Testis (tissue), 3 donors: ENCODE data around the gene AFM. TPM values are rescaled to one million over a fixed set of nuclear protein-coding genes. Genes with fewer than 3 reads are reported as not detected.

ENCODE experiments used
- DNase-seq: peaks from one replicate; pipeline ENCODE4 v3.0.0-alpha.2; 2019
- H3K27ac ChIP-seq, 2 donors: fragments of 200-600 bp; sonication (generic); one replicate each; pipeline ENCODE4 v1.5.1; 2019
- H3K27me3 ChIP-seq: fragments of 200-600 bp; sonication (generic); one replicate; pipeline ENCODE4 v1.5.1; 2019
- H3K36me3 ChIP-seq: fragments of 200-600 bp; sonication (generic); one replicate; pipeline ENCODE4 v1.5.1; 2017; ENCODE audit warnings: low read depth; ENCODE audit errors: missing control alignments
- H3K4me1 ChIP-seq: fragments of 200-600 bp; sonication (generic); one replicate; pipeline ENCODE4 v1.5.1; 2019
- H3K4me3 ChIP-seq, 2 donors: fragments of 200-600 bp; sonication (generic); one replicate each; pipeline ENCODE4 v1.5.1; 2017 to 2019
- H3K9me3 ChIP-seq: fragments of 200-600 bp; sonication (generic); one replicate; pipeline ENCODE4 v1.5.1; 2017
- CTCF ChIP-seq, 3 experiments: fragments of 450-650 bp in 2 of 3; fragments of 200-600 bp in 1 of 3; sonication (generic) in 1 of 3; IDR thresholded peaks; one replicate each; pipeline ENCODE4 v1.5.1; 2016 to 2019; ENCODE audit warnings: antibody characterized with exemption in 3 of 3, mild to moderate bottlenecking in 2 of 3, moderate library complexity in 1 of 3
- POLR2A ChIP-seq: fragments of 450-650 bp; IDR thresholded peaks from one replicate; pipeline ENCODE4 v1.6.1; 2017; ENCODE audit warnings: antibody characterized with exemption, mild to moderate bottlenecking, moderate library complexity
- WGBS, 2 donors: methylation state at CpG; one replicate each; pipeline ENCODE4 v1.1.5; 2018; 5-methylcytosine and 5-hydroxymethylcytosine counted together
- intact Hi-C: fragments of 100-400 bp; cut with DNase I; formaldehyde crosslinking; loops from one replicate; pipeline ENCODE4 v1.15.1; 2023; ENCODE audit warnings: low total_unique reads
- polyA plus RNA-seq: library from polyadenylated mRNA; stranded (reverse); fragments of 350-450 nt; fragmentation: Illumina TruSeq; extraction: RNeasy Lipid Tissue Mini Kit (QIAGEN cat#74804); gene quantifications from one replicate; pipeline ENCODE4 v1.2.3, GENCODE V29; 2014; ENCODE audit warnings: low read depth, low replicate concordance; ENCODE audit not compliant: insufficient read depth
- total RNA-seq, 2 donors: library from RNA; depleted of rRNA; stranded (reverse); fragments of >200 nt; gene quantifications; one replicate each; pipeline ENCODE4 v1.2.3, GENCODE V29; 2016

The AFM gene
- total and polyA plus RNA-seq, 3 donors from 2014 or later: 0.19 to 0.20 TPM; not detected in 1

- WGBS, 2 donors: 87 to 88% methylated on average over 2 of the region's 2 CpGs
- Histone ChIP-seq H3K27me3 (no peaks in the 10 kb centered on the region), H3K4me1 (no peaks in the 10 kb centered on the region), H3K4me3 (no peak overlapping the region), H3K36me3 (no peaks in the 10 kb centered on the region), H3K9me3 (no peaks in the 10 kb centered on the region), H3K27ac (no peak overlapping the region)
- TF ChIP-seq POLR2A: no peak
- TF ChIP-seq CTCF (IDR thresholded peaks at IDR 0.05): no peak
- intact Hi-C loops: no loop called here
- no peak for DNase-seq
Observed at GRCh38 chr4:73505567-73505966, 24.0 kb downstream of the AFM start.

DNA sequence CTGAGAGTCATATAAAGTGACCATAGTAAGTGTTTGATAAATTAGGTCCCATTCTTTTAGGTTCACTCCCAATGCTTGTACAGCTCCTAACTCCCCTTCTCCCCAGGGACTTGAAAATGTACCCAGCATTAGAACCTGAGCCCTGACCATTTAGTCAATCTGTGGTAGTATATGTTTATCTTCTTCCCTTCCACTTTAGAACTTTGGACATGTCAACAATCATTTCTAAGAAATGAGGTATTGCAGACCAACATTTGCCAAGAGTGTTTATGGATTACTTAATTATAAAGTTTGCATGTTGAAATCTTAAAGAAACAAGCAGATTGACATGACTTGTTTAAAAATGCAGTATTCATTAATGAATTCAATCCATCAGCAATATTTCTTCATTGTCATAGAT is 26.0 kb downstream of the AFM start:
- no peak overlapping the region for H3K4me3 ChIP-seq
- DNase-seq: no peak
- no peak overlapping the region for H3K27ac ChIP-seq
- no peaks in the 10 kb centered on the region for H3K4me1 ChIP-seq
- TF ChIP-seq CTCF (IDR thresholded peaks at IDR 0.05): no peak
- no peak for TF ChIP-seq POLR2A
- no peaks in the 10 kb centered on the region for H3K27me3 ChIP-seq
- no peaks in the 10 kb centered on the region for H3K36me3 ChIP-seq
- H3K9me3 ChIP-seq: no peaks in the 10 kb centered on the region
- intact Hi-C loops: no loop called here

DNA sequence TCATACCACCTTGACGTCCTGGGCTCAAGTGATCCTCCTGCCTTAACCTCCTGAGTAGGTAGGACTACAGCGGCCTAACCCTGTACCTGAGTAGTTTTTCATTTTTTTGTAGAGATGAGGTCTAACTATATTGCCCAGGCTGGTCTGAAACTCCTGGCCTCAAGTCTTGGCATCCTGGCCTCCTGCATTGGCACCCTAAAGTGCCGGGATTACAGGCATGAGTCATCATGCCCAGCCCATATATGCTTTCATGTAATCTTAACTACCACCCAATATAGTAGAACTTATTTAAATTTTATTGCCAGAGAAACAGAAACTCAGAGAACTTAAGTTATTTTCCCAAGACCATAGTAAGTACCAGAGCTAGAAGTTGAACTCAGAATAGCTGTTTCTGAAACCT is 27.1 kb downstream of the AFM start:
- H3K4me1 ChIP-seq: no peaks in the 10 kb centered on the region
- no peaks in the 10 kb centered on the region for H3K36me3 ChIP-seq
- intact Hi-C loops: no loop called here
- no peak for DNase-seq
- WGBS, 2 donors: 98 to 99% methylated on average over 3 of the region's 3 CpGs
- TF ChIP-seq CTCF (IDR thresholded peaks at IDR 0.05): no peak
- no peak for TF ChIP-seq POLR2A
- no peak overlapping the region for H3K4me3 ChIP-seq
- no peaks in the 10 kb centered on the region for H3K27me3 ChIP-seq
- no peak overlapping the region for H3K27ac ChIP-seq
- H3K9me3 ChIP-seq: no peaks in the 10 kb centered on the region

DNA sequence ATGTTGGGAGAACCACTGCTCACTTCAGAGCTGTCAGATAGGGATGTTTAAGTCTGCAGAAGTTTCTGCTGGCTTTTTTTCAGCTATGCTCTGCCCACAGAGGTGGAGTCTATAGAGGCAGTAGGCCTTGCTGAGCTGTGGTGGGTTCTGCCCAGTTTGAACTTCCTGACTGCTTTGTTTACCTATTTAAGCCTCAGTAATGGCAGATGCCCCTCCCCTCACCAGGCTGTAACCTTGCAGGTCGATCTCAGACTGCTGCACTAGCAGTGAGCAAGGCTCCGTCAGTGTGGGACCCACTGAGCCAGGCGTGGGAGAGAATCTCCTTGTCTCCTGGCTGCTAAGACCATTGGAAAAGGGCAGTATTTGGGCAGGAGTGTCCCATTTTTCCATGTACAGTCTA is 36.8 kb downstream of the AFM start:
- Histone ChIP-seq H3K9me3 (no peaks in the 10 kb centered on the region), H3K4me3 (no peak overlapping the region), H3K36me3 (no peaks in the 10 kb centered on the region), H3K27me3 (no peaks in the 10 kb centered on the region), H3K4me1 (no peaks in the 10 kb centered on the region), H3K27ac (no peak overlapping the region)
- intact Hi-C loops: no loop called here
- 77 to 88% methylated on average over 3 of the region's 3 CpGs for WGBS, 2 donors
- DNase-seq: no peak
- TF ChIP-seq POLR2A: no peak
- TF ChIP-seq CTCF (IDR thresholded peaks at IDR 0.05): no peak

GRCh38 chr4:73520821-73521220 is 39.3 kb downstream of the AFM start:
- intact Hi-C loops: no loop called here
- no peaks in the 10 kb centered on the region for H3K36me3 ChIP-seq
- no peaks in the 10 kb centered on the region for H3K9me3 ChIP-seq
- WGBS, 2 donors: 76 to 86% methylated on average over 4 of the region's 4 CpGs
- TF ChIP-seq CTCF (IDR thresholded peaks at IDR 0.05) (no peak), POLR2A (no peak)
- no peaks in the 10 kb centered on the region for H3K4me1 ChIP-seq
- DNase-seq: no peak
- no peak overlapping the region for H3K27ac ChIP-seq
- H3K4me3 ChIP-seq: no peak overlapping the region
- no peaks in the 10 kb centered on the region for H3K27me3 ChIP-seq
